ENCODE measurements around the gene SNAP91.
"Not testable (repeated sequence)": the region's sequence is repeated elsewhere in the genome, so short reads cannot be mapped to it uniquely, and the experiment has no call there.

Gene SNAP91

GRCh38 chr6:83615025-83615999 lies 93.6 kb downstream of the SNAP91 start:
- DNase-seq: no peak

GRCh38 chr6:83613378-83613777 lies 95.5 kb downstream of the SNAP91 start:
- no peak for DNase-seq

- no peak for DNase-seq
These were observed 99.7 kb downstream of the SNAP91 start for GRCh38 chr6:83609248-83609647.

GRCh38 chr6:83605517-83605916 lies 103.4 kb downstream of the SNAP91 start:
- no peak for DNase-seq

GRCh38 chr6:83603551-83603950 lies 105.3 kb downstream of the SNAP91 start:
- DNase-seq: no peak

GRCh38 chr6:83601119-83601518 lies 107.8 kb downstream of the SNAP91 start:
- DNase-seq: no peak

GRCh38 chr6:83600459-83600858 lies 108.4 kb downstream of the SNAP91 start:
- DNase-seq: no peak

- DNase-seq: no peak
These were observed 111.4 kb downstream of the SNAP91 start for GRCh38 chr6:83597511-83597910.

- no peak for DNase-seq
These were observed 111.8 kb downstream of the SNAP91 start for GRCh38 chr6:83597051-83597450.

GRCh38 chr6:83594941-83595340 lies 114.0 kb downstream of the SNAP91 start:
- DNase-seq: no peak

GRCh38 chr6:83593395-83593785 lies 115.5 kb downstream of the SNAP91 start:
- DNase-seq: no peak

GRCh38 chr6:83592770-83593394 lies 116.0 kb downstream of the SNAP91 start:
- DNase-seq: no peak

GRCh38 chr6:83590416-83590815 lies 118.5 kb downstream of the SNAP91 start:
- DNase-seq: no peak

- DNase-seq: no peak
These were observed 119.8 kb downstream of the SNAP91 start for GRCh38 chr6:83589076-83589475.

- DNase-seq: no peak
These were observed 130.8 kb downstream of the SNAP91 start for GRCh38 chr6:83578057-83578456.

GRCh38 chr6:83574783-83575182 lies 134.1 kb downstream of the SNAP91 start:
- no peak for DNase-seq

- DNase-seq: not testable (repeated sequence)
These were observed 137.2 kb downstream of the SNAP91 start for GRCh38 chr6:83571663-83572185.

GRCh38 chr6:83558975-83559374 lies 149.9 kb downstream of the SNAP91 start:
- no peak for DNase-seq

- DNase-seq: no peak
These were observed 152.0 kb downstream of the SNAP91 start for GRCh38 chr6:83556871-83557270.

- DNase-seq: not testable (repeated sequence)
These were observed 157.2 kb downstream of the SNAP91 start for GRCh38 chr6:83551748-83552147.

GRCh38 chr6:83550482-83550881 lies 158.4 kb downstream of the SNAP91 start:
- DNase-seq: not testable (repeated sequence)

- no peak for DNase-seq
These were observed 162.3 kb downstream of the SNAP91 start for GRCh38 chr6:83546636-83547035.

GRCh38 chr6:83539678-83540077 lies 169.2 kb downstream of the SNAP91 start:
- DNase-seq: no peak
